Inferior parietal cortex (tissue), 1 donor: ENCODE measurements around the gene IL5.
"Not testable (repeated sequence)": the region's sequence is repeated elsewhere in the genome, so short reads cannot be mapped to it uniquely, and the experiment has no call there.

Experiments used
- DNase-seq: peaks from one replicate; pipeline ENCODE4 v3.0.0-alpha.2; 2016; ENCODE audit errors: extremely low spot score

Gene IL5

DNA sequence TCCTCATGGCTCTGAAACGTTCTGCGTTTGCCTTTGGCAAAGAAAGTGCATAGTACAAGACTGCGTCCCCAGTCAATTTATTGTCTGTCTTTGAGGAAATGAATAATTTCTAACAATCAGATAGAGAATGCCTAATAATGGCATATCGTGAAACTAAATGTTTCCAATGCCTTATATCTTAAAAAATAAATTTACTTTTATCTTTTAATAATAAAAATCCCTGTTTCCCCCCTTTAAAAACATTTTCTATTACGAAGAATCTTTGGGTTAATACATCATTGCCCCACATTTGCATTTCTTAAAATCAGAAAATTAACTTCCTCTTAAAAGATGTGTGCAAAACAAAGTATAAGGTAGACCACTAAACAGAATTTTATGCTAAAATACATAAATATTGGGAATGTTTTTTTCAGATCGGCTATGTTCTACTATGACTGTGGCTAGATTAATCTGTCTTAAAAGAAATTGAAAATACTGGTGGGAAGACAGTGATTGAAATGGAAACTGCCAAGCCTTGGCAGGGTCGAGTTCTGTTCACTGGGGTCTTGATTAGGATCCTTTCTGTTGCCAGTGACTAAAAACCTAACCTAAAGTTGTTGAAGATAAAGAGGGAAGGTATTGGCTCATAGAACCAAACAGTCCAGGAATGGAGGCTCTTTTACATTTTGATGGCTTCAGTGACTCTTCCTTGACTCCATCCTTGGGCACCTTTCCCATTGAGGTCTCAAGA is at the start of gene IL5:
Gene IL5 (minus strand): TSS at position 51 of the 730 bp plus-strand sequence. CDS start 44 bp downstream, at position 7.
- DNase-seq: no peak

- no peak for DNase-seq
Observed at GRCh38 chr5:132592521-132592920, 49.2 kb upstream of the IL5 start.

GRCh38 chr5:132591145-132591544 is 47.8 kb upstream of the IL5 start:
- no peak for DNase-seq

GRCh38 chr5:132589467-132589866 is 46.1 kb upstream of the IL5 start:
- no peak for DNase-seq

- no peak for DNase-seq
Observed at GRCh38 chr5:132586063-132586462, 42.7 kb upstream of the IL5 start.

- DNase-seq: not testable (repeated sequence)
Observed at GRCh38 chr5:132584560-132584959, 41.2 kb upstream of the IL5 start.

- DNase-seq: no peak
Observed at GRCh38 chr5:132576123-132576522, 32.8 kb upstream of the IL5 start.

GRCh38 chr5:132566657-132567056 is 23.3 kb upstream of the IL5 start:
- DNase-seq: no peak

DNA sequence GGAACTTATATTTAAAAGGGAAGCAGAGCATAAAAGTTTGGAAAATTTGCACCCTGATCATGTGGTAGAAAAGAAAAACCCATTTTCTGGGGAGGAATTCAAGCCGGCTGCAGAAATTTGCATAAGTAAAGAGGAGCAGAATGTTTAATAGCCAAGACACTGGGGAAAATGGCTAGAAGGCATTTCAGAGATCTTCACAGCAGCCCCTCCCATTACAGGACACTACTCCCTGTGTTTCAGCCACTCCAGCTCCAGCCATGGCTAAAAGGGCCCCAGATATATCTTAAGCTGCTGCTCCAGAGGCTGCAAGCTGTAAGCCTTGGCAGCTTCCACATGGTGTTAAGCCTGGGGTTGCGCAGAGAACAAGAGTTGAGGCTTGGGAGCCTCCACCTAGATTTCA is 21.2 kb upstream of the IL5 start:
- not testable (repeated sequence) for DNase-seq

GRCh38 chr5:132561601-132562000 is 18.3 kb upstream of the IL5 start:
- DNase-seq: no peak

DNA sequence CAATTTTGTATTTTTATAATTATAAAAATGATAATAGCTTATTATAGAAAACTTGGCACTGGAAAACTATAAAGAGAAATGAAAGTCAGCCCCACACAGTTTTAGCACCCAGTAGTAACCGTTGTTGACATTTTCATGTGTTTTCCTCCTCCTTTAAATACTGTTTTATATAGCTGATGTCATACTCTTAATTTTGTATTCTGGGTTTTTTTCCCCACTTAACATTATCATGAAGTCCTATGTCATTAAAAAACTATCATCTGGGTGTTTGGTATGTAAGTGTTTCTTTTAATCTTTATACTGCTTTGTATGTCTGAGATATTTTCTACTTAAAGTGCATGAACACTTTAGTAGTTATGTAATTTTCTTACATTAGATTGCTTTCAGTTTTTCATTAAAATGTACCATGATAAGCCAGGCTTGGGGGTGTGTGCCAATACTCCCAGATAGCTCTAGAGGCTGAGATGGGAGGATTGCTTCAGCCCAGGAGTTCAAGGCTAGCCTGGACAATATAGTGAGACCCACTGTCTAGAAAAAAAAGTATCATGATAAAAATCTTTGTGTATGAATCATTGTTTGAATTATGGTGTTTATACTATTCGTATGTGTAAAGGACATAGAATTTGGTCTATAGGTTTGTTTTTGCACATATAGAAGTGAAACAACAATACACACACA is 16.2 kb upstream of the IL5 start:
- no peak for DNase-seq

DNA sequence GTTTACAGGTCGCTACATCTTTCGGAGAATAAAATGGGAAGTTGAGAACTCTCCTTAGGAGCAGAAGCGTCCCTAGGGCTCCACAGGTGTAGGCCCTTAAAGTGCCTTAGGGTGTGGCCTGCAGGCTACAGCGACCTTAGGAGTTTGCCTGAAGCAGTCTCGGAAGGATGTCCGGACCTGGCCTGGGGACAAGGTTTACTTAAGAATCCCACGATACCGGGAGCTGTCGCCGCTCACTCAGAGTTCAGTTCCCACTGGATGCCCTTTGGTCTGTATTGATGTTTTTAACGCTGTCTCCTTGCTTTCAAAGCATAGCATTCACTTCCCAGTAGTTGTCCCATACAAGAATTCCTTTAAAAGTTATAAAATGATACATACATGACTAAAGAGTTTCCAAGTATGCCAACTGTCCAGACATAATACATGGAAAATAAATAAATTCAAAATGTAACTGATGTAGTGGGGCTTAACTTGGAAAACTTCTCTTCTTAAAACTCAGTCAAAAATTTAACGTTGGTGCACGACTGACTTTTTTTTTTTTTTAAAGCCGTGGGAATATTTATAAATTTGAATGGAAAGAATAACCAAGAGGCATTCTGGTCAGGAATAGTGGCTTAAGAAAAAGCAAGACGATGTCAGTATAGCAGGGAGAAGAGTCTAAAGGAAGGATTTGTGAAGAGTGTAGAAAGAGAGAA is 14.3 kb upstream of the IL5 start:
- no peak for DNase-seq

GRCh38 chr5:132556763-132557477 is 13.6 kb upstream of the IL5 start, which contains the start of gene RAD50:
RAD50 (plus strand) TSS chr5:132556977; CDS start chr5:132557325, 348 bp downstream.
- peak; percentile 93 for DNase-seq

GRCh38 chr5:132556153-132556762 is 12.9 kb upstream of the IL5 start:
- DNase-seq: peak; percentile 55

- no peak for DNase-seq
Observed at GRCh38 chr5:132549576-132549975, 6.3 kb upstream of the IL5 start.

DNA sequence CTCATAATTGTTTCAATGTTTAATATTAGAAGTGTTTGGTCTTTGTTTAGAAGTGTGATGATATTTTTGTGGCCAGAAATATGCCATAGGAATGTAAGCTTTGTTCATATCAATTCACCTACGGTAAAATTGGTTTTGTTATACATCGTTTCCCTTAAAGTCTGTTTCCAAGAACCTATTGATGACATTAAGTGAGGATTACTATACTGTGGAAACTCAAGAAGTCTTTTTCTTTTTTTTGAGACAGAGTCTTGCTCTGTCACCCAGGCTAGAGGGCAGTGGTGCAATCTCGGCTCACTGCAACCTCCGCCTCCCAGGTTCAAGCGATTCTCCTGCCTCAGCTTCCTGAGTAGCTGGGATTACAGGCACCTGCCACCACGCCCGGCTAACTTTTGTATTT is 5.5 kb upstream of the IL5 start:
- DNase-seq: not testable (repeated sequence)

- no peak for DNase-seq
Observed at GRCh38 chr5:132547269-132547668, 3.9 kb upstream of the IL5 start.

- DNase-seq: no peak
Observed at GRCh38 chr5:132546108-132546507, 2.8 kb upstream of the IL5 start.

DNA sequence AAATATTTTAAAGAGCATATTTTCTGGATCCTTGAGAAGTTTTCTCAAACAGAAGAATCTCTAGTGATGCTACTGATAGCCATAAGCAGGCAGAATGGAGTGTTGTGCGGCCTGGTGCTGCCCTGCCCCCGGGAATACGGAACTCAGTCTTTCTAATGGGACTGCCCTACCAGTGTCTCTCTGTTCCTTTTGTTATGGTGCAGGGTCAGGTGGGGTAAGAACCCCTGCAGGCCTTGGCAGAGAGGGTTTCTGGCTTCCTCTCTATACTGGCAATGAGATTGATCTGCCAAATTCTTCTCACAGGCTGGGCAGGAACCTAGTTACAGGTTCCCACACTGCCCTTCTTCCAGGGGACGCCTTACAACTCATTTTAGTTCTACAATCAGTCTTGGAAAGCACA is 2.6 kb downstream of the IL5 start:
- DNase-seq: no peak

DNA sequence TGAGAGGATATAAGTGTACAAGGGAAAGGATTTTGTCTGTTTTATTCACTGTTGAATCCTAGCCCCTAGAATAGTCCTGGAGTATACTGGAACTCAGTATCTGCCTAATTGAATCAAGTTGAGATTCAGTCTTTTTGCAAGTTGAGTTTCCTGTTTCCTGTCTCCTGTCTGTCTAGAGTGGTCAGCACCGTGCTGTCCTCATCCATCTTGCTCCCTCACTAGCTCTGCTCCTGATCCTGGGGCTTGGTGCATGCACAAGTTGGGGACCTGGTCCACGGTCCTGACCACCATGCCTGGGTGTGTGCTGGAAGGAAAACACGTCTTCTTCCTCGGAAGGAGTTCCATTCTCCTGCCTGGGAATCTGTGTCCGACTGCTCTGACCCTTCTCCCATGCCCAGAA is 3.2 kb downstream of the IL5 start:
- no peak for DNase-seq

DNA sequence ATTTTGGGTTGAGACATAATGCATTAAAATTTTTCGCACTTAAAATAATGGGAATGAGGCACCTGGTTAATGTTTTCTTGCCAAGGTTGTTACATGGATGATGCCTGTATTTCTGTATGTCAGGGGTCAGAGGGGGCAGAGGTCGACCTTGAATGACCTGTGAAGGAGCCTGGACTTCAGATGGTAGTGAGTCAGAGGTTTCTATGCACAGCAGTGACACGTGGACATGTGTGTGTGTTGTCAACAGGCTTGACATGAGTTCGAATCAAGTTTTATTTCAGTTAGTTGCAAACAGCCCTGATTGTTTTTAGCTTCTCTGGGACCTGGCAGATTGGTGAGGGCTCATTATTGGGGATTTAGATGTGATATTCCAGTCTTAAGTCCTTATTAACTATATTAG is 3.6 kb downstream of the IL5 start:
- DNase-seq: no peak

DNA sequence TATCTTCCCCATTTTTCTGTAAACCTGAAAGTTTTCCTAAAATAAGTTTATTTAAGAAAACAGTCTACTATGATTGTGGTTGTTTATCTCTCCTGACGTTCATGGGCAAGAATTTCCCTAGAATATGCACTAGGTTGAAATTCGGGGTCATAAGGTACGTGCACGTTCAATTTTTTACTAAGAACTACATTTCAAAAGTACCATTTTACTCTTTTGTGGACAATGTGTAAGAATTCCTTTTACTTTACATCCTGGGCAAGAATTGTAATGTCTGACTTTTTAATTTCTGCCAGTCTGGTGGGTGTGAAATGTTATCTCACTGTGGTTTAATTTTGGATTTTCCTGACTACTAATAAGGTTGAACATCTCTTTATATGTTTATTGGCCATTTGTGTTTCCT is 12.4 kb downstream of the IL5 start:
- DNase-seq: no peak
